GM19372 (cell line): Measurements from ENCODE around the gene ANKRD11.
"Not testable (repeated sequence)": the region's sequence is repeated elsewhere in the genome, so short reads cannot be mapped to it uniquely, and the experiment has no call there.

Experiments
- ATAC-seq: cut with Tn5 transposase; IDR thresholded peaks from one replicate; pipeline ENCODE4 v1.9.1; 2021; ENCODE audit warnings: mild to moderate bottlenecking, low read depth, moderate library complexity; ENCODE audit not compliant: unreplicated experiment

The ANKRD11 gene

GRCh38 chr16:89370601-89371000 lies 119.8 kb downstream of the ANKRD11 start:
- ATAC-seq: no peak

DNA sequence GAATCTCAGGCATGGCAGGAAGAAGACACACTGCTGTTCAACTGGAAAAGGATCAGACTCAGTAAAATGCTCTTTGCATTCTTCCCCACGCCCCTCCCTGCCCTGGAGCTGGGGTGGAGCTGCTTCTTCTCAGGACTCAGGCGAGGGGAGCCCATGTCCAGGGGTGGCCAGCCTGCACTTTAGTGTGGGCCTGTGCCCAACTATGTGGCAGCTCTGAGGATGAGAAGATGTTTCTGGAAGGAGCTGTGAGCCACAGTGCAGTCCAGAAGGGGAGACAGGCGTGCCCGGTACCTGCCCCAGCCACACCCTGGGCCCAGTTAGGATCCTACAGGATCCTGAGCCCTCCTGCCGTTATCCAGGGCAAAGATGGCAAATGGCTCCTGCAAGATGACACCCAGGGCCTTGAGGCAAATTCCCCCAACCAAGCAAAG lies 120.3 kb downstream of the ANKRD11 start:
- no peak for ATAC-seq

GRCh38 chr16:89369266-89369895 lies 121.0 kb downstream of the ANKRD11 start:
- no peak for ATAC-seq

- no peak for ATAC-seq
Observed at GRCh38 chr16:89368604-89369249, 121.6 kb downstream of the ANKRD11 start.

- ATAC-seq: no peak
Observed at GRCh38 chr16:89367538-89367915, 122.8 kb downstream of the ANKRD11 start.

DNA sequence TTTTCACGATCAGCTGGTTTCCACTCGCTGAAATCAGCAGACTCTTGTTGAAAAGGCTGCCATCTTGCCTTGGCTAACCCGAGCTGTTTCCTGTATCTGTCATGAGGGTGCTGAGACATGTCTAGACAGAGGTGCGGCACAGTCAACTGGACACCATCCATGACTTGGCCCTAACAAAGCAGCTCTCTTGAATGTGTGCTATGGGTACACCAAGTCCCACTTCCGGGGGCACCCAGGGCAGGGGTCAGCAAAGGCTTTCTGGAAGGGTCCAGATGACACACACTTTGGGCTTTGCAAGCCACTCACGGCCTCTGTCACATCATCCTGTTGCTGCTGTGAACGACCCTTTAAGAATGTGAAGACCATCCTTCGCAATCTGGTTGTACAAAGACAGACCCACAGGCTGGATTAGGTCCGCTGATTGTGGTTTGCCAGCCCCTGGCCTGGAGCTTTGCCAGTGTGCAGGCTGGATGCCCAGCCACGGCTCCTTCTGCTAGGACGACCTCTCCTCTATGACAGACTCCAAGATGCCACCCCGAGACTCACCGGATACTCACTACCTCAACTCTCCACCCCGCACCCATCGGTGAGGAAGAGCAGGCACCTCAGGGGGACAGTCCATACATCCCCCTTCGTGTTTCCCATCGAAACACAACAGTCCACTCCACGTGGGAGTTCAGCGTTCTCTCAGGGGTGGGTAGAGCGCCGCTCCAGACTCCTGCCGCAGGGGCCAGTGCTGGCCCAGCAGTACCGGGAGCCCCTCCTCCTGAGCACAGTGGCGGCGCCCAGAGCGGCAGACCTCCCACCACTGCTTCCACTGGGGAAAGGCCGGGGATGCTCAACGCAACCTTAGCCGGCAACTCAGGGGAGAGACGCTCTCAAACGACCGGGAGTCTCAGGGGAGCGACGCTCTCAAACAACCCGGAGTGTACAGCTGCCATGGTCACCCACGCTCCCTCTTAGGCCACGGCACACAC lies 123.5 kb downstream of the ANKRD11 start:
- ATAC-seq: no peak

- no peak for ATAC-seq
Observed at GRCh38 chr16:89365996-89366395, 124.4 kb downstream of the ANKRD11 start.

DNA sequence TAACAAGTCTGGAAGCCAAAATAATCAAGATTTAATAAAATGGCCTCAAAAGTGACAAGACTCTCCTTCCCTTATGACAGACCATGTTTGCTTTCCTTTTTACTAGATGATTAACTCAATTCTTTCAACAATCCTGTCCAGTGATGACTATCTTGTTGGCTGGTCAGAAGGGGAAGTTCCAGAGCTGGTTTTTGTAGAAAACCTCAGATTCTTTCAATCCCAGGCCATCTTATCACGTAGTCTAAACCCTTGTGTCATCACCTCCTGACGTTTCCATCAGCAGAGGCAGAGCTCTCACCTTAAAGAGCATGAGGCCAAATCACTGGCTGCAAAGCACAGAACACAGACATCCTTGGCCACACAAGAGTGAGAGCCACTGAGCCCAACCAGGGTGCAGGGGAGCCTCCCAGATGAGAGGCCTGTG lies 125.3 kb downstream of the ANKRD11 start:
- no peak for ATAC-seq

GRCh38 chr16:89364606-89365005 lies 125.8 kb downstream of the ANKRD11 start:
- no peak for ATAC-seq

- ATAC-seq: no peak
Observed at GRCh38 chr16:89363621-89364393, 126.6 kb downstream of the ANKRD11 start.

DNA sequence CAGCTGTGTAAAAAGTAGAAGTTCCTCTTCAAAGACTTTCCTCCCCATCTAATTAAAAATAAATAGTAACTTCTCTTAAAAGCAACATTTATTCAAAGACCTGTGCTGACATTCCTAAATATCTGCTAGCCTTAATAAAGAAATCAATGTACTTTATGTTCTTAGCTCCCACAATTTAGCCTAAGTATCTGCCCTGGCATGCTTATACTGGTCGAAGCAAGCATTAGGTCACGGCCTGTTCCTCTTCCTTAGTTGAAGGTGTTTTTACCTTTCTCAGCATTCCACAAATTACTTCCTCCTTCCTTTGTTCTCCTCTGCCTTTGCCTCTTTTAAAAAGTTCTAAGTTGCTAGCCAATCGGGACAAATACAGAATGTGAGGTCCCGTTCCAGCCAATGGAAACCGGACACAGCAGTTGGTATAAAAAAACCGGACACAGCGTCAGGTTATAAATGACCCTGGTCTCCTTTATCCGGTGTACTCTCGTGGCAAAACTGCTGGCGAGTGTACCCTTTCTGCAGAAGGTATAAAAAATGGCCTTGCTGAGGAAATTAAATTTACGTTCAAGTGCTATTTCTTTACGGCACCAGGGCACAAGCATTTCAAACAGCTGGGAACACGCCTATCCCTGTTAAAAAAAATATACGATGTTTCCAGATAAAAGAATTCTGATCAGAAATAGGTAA lies 127.7 kb downstream of the ANKRD11 start:
- ATAC-seq: not testable (repeated sequence)

DNA sequence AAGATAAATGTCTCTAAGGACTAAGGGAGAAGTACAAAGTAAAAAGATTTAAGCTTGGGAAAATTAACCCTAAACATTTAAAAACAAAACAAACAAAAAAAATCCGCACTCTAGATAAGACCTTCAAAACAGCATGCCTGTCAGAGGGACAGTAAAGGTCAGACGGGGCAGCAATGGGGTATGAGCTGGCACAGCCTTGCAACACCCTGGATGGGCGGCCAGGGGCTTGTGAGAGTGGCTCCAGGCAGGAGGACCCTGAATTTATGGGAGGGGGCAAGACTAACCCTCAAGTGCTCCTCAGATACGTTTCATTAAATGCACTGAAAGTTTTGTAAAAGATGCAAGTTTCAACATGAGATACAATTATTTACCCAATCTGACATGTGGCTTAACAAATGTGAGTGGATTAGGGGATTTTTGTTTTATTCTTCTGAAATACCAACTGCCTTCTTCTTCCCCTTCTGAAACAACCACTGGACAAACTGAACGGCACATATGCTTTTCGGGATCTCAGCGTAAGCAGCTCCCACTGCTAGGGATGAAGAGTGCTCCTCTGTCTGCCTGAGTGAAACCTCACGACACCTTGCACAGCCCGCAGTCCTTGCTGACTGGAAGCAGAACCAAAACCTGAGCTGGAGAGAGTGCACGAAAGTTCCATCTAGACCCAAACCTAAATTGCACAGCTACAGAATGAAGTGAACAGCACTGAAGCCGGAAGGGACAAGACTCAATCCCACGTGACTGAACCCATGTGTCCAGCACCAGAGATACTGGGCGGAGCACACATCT lies 128.4 kb downstream of the ANKRD11 start:
- ATAC-seq: no peak

GRCh38 chr16:89360760-89361435 lies 129.5 kb downstream of the ANKRD11 start:
- peak; percentile 56 for ATAC-seq

DNA sequence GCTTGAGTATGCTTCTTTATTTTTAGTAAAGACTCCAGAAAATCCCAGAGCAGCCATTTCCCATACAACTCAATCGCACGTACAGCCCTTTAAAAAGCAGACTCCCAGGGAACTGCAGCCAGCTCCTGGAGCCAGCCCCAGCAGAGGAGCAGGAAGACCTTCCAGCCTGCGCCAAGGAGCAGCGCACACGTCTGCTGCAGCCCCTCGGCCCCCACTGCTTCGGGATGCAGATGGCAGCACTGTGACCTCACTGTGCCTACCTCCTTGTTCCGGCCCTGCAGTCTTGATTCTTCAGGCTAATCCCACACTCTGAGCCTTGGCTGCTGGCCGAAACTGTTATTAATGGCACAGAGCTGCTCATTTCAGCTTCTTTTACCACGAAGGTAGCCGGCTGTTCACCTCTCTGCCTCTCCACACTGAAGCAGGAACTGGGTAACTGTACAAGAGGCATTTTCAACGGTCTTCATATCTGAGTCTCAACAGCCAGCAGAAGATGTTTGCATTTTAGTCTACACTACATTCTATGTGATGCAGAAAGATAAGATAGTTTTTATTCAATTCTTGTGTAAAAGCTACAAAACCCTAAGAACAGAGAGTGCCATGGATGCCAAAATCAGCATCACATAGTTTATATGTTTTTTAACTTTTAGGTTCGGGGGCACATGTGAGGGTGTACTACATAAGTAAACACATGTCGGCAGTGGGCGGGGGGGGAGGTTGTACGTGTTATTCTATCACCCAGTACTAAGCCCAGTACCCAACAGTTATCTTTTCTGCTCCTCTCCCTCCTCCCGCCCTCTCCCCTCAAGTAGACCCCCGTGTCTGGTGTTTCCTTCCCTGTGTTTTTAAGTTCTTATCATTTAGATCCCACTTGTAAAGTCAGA lies 130.9 kb downstream of the ANKRD11 start:
- no peak for ATAC-seq

DNA sequence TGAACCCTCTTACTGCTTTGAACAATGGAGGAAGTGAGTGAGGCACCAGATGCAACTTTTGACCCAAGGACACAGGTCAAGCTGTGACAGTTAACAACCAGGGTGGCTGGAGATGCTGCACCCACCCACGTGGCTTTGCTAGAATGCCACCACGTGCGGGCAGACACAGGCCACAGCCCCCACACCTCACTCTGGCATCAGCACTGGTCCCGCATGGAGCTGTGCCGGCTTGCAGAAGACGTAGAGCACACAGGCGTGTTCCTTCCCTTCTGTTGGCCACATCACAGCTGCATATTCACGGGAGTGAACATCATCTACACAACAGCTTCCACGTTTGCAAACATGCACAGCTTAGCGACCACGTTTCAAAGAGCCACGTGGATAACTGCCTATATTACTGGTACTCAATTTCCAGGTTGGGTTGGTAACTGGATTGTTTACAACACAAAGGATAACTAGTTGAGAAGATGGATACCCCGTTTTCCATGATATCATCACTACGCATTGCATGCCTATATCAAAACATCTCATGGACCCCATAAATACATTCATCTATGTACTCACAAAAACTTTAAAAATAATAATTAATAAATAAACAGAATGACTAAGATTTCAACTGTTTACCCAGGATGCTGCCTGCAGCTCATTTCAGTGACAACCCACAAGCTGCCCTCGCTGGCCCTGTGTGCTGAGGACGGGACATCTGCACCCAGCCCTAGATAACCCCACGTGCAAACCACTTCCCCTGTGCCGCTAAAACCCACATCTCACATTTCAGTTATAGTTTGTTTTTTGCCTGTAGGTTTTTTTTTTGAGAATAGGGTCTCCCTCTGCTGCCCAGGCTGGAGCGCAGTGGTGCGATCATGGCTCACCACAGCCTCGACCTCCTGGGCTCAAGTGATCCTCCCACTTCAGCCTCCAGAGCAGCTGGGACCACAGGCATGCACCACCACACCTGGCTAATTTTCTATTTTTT lies 132.0 kb downstream of the ANKRD11 start:
- no peak for ATAC-seq

DNA sequence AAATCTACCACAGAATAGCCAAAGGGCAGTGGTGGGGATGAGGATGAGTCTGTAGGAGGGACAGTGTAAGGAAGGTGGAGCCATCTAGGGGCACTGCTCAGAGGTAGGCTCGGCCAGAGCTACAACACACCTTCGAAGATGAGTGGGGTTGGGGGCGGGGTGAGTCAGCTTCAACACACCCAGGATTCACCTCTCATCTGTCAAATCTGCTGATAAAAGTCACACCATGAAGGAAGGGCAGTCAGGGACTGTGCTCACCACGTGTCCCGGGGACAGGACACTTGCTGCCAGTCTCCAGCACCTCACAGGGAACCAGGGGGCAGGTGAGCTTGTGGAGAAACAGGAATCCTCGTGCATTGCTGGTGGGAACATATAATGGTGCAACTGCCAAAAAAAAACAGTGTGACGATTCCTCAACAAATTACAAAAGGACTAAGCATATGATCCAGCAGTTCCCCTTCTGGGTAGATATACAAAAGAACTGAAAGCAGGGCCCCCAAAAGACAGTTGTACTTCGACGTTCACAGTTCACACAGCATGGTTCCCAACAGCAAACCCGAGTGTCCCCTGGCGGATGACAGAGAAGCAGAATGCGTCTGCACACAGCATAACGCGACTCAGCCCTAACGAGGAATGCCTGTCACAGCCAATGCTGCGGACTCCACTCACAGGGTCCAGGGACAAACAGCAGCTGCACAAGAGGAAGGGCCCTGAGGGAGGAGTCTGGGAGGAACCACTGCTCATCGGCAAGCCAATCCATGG lies 133.1 kb downstream of the ANKRD11 start:
- ATAC-seq: no peak
